Activated CD4-positive, alpha-beta memory T cell treated with anti-CD3 and anti-CD28 coated beads, Interleukin-2, amount 10 ng/mL, durations not matched to agents 7 days and 5 days (primary cell): ENCODE measurements around the gene CREG2. TPM values are rescaled to one million over a fixed set of nuclear protein-coding genes. Genes with fewer than 3 reads are reported as not detected.

Experiments
- CTCF ChIA-PET: fragments of 350-600 bp; sonication (Branson Sonifier 250); formaldehyde crosslinking; loops from one replicate; lab custom pipeline; 2021; ENCODE audit warnings: antibody characterized with exemption, inconsistent platforms; lab: Charles Lee
- POLR2A ChIA-PET: fragments of 350-600 bp; sonication (Branson Sonifier 250); formaldehyde crosslinking; loops from one replicate; lab custom pipeline; 2021; ENCODE audit warnings: antibody characterized with exemption; lab: Charles Lee
- DNase-seq: peaks from one replicate; pipeline ENCODE4 v3.0.0-alpha.2; 2020
- H3K27ac Mint-ChIP-seq: one replicate; pipeline ENCODE4 v1.8.0; 2021; ENCODE audit warnings: mild to moderate bottlenecking, mixed read lengths
- H3K27me3 Mint-ChIP-seq: one replicate; pipeline ENCODE4 v1.8.0; 2021; ENCODE audit warnings: mixed read lengths
- H3K36me3 Mint-ChIP-seq: one replicate; pipeline ENCODE4 v1.8.0; 2021; ENCODE audit warnings: low read depth, mixed read lengths
- H3K4me1 Mint-ChIP-seq: one replicate; pipeline ENCODE4 v1.8.0; 2021; ENCODE audit warnings: mixed read lengths
- H3K4me3 Mint-ChIP-seq: one replicate; pipeline ENCODE4 v1.8.0; 2021; ENCODE audit warnings: mild to moderate bottlenecking, mixed read lengths
- H3K9me3 Mint-ChIP-seq: one replicate; pipeline ENCODE4 v1.8.0; 2021; ENCODE audit warnings: mixed read lengths
- total RNA-seq, 2 experiments: library from RNA; stranded (reverse); gene quantifications; one replicate each; pipeline ENCODE4 v1.2.3, GENCODE V29; 2021

The CREG2 gene
- total RNA-seq, 2 experiments from 2014 or later = 0.65 to 0.98 TPM

- H3K4me1 Mint-ChIP-seq = peaks cover 8% of the 10 kb centered on the region
- H3K27ac Mint-ChIP-seq = no peak overlapping the region
- ChIA-PET POLR2A (no interaction called here), CTCF (interaction anchor here (1.4 kb wide), 1 partner anchor 93 kb away, joined by 4 read pairs; the partner anchor contains the start of gene RNF149)
- peaks cover 16% of the 10 kb centered on the region for H3K27me3 Mint-ChIP-seq
- no peak for DNase-seq
- H3K4me3 Mint-ChIP-seq = no peak overlapping the region
- H3K36me3 Mint-ChIP-seq = no peaks in the 10 kb centered on the region
- H3K9me3 Mint-ChIP-seq = no peaks in the 10 kb centered on the region
Measured at GRCh38 chr2:101401906-101402305, 14.6 kb upstream of the CREG2 start.

- Mint-ChIP-seq H3K36me3 (no peaks in the 10 kb centered on the region), H3K9me3 (no peaks in the 10 kb centered on the region), H3K27me3 (peaks cover 17% of the 10 kb centered on the region), H3K4me3 (no peak overlapping the region), H3K27ac (no peak overlapping the region), H3K4me1 (peaks cover 9% of the 10 kb centered on the region)
- POLR2A ChIA-PET = no interaction called here
- CTCF ChIA-PET = interaction anchor here (1.4 kb wide), 1 partner anchor 92 kb away, joined by 4 read pairs; the partner anchor contains the start of gene RNF149
- no peak for DNase-seq
Measured at GRCh38 chr2:101401326-101401665, 14.0 kb upstream of the CREG2 start.

DNA sequence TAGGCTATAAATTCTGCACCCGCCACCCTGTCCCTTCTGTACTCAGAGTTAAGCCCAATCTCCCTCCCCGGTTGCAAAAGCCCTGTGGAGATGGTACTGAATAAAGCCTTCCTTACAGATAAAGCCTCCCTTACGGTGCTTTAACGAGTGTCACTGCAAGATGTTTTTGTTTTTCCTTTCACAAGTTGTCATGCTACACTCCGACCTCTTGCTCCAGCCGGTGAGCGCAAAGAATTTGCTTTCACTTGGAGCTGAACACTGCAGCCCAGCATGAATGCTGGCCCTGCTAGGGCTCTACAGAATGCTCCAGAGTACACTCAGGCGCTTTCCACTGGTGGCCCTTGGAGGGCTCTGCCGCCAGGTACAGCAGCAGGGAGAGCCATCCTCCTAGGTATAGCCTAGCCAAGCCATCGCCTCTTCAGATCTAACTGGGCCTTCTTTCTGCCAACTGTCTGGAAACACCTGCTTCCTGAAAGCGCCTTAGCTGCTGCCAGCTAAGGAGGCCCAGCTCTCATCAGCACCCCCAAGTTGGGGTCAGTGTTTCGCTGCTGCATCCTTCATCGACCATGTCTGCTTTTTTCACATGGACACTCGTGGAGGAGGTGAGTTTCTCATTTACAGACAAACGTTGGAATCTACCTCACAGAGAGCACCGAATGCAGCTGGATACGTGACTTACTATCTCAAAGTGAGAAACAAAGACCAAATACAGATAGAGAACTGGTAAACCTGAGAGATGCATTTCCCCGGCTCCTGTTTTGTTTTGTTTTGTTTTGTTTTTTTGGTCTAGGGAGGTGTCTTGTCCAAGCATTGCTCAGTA, 13.4 kb upstream of the CREG2 start:
- Mint-ChIP-seq H3K4me1 (peaks cover 13% of the 10 kb centered on the region), H3K27ac (no peak overlapping the region), H3K36me3 (no peaks in the 10 kb centered on the region), H3K9me3 (no peaks in the 10 kb centered on the region), H3K4me3 (no peak overlapping the region), H3K27me3 (peaks cover 22% of the 10 kb centered on the region)
- no peak for DNase-seq
- ChIA-PET CTCF (interaction anchor here (0.6 to 1.4 kb wide), 3 partner anchors 16 to 201 kb away, joined by 3 to 4 read pairs (median 3); partner anchors contain the start of gene RNF149), POLR2A (no interaction called here)

- H3K4me1 Mint-ChIP-seq = peaks cover 13% of the 10 kb centered on the region
- no peaks in the 10 kb centered on the region for H3K36me3 Mint-ChIP-seq
- DNase-seq = no peak
- H3K27ac Mint-ChIP-seq = no peak overlapping the region
- ChIA-PET CTCF (interaction anchor here (0.6 to 0.9 kb wide), 2 partner anchors 16 to 200 kb away, joined by 3 read pairs; no protein-coding TSS in a partner anchor), POLR2A (no interaction called here)
- no peaks in the 10 kb centered on the region for H3K9me3 Mint-ChIP-seq
- H3K4me3 Mint-ChIP-seq = no peak overlapping the region
- H3K27me3 Mint-ChIP-seq = peaks cover 22% of the 10 kb centered on the region
Measured at GRCh38 chr2:101400048-101400447, 12.7 kb upstream of the CREG2 start.

GRCh38 chr2:101399021-101399799, 11.9 kb upstream of the CREG2 start:
- no peak overlapping the region for H3K27ac Mint-ChIP-seq
- ChIA-PET POLR2A (no interaction called here), CTCF (interaction anchor here (1.2 to 2.6 kb wide), 4 partner anchors 11 to 57 kb away, joined by 4 to 10 read pairs (median 5); no protein-coding TSS in a partner anchor)
- no peaks in the 10 kb centered on the region for H3K36me3 Mint-ChIP-seq
- H3K27me3 Mint-ChIP-seq = peaks cover 23% of the 10 kb centered on the region
- peaks cover 13% of the 10 kb centered on the region for H3K4me1 Mint-ChIP-seq
- DNase-seq = no peak
- H3K9me3 Mint-ChIP-seq = no peaks in the 10 kb centered on the region
- no peak overlapping the region for H3K4me3 Mint-ChIP-seq

DNA sequence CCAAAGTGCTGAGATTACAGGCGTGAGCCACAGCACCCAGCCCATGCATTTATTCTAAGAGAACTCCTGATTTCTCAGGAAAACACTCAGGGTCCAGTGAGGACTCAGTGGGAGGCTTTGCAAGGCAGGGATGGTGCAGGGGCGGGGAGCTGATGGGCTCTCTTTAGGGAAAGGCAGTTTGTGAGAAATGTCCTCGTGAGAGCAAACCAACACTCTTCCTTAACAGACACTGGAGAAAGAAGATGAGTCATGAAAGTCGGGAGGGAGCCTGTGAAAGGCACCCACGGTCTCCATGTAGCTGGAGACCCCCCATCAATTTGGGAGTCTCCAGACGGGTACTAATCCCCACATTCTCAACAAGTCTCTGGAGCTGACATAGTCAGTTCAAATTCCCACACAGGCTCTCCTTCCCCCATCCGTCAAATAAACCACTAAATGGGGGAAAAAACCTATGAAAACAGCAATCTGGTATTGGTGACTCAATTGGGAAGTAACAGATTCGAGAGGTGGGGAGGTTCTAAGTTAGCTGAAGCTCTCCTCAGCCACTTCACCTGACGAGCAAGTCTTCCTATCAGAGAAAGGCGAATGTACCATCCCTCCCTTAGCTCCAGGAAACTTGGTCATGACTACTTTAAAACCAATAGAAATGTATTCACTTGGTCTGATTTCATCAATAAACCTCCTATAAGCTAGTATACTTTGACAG, 11.0 kb upstream of the CREG2 start:
- H3K4me3 Mint-ChIP-seq = no peak overlapping the region
- DNase-seq = no peak
- H3K9me3 Mint-ChIP-seq = no peaks in the 10 kb centered on the region
- H3K4me1 Mint-ChIP-seq = peaks cover 13% of the 10 kb centered on the region
- CTCF ChIA-PET = interaction anchor here (1.0 to 2.6 kb wide), 6 partner anchors 10 to 319 kb away, joined by 3 to 10 read pairs (median 4); no protein-coding TSS in a partner anchor
- H3K27me3 Mint-ChIP-seq = peaks cover 28% of the 10 kb centered on the region
- H3K36me3 Mint-ChIP-seq = no peaks in the 10 kb centered on the region
- no peak overlapping the region for H3K27ac Mint-ChIP-seq
- POLR2A ChIA-PET = no interaction called here

DNA sequence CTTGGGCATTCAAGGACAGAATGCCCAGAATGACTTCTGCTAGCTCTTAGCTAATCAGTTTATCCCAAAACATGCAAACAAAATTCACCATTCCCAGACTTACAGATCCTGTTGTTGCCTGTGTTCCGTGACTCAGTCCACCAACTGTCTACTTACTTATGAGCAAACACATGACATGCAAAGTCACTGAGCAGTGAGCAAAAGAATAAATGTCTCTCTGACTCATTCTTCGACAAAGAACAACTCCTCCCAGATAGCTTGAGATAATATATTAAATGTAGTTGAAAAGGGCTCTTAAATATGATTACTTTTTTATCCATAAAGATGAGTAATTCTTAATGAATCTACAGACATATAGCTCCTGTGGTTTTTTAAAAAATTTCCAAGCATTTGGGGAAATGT, 9.0 kb upstream of the CREG2 start:
- H3K9me3 Mint-ChIP-seq = no peaks in the 10 kb centered on the region
- ChIA-PET POLR2A (no interaction called here), CTCF (interaction anchor here (0.6 to 1.5 kb wide), 3 partner anchors 10 to 473 kb away, joined by 3 to 4 read pairs (median 3); no protein-coding TSS in a partner anchor)
- no peak overlapping the region for H3K27ac Mint-ChIP-seq
- peaks cover 30% of the 10 kb centered on the region for H3K27me3 Mint-ChIP-seq
- H3K4me3 Mint-ChIP-seq = no peak overlapping the region
- no peak for DNase-seq
- H3K36me3 Mint-ChIP-seq = no peaks in the 10 kb centered on the region
- peaks cover 13% of the 10 kb centered on the region for H3K4me1 Mint-ChIP-seq

GRCh38 chr2:101395545-101396315, 8.4 kb upstream of the CREG2 start:
- Mint-ChIP-seq H3K9me3 (no peaks in the 10 kb centered on the region), H3K27ac (no peak overlapping the region), H3K4me1 (peaks cover 13% of the 10 kb centered on the region), H3K27me3 (peaks cover 27% of the 10 kb centered on the region), H3K4me3 (no peak overlapping the region), H3K36me3 (no peaks in the 10 kb centered on the region)
- POLR2A ChIA-PET = interaction anchor here (1.2 kb wide), 1 partner anchor 87 kb away, joined by 5 read pairs; the partner anchor contains the start of gene RNF149
- no peak for DNase-seq
- CTCF ChIA-PET = interaction anchor here (1.0 to 1.5 kb wide), 2 partner anchors 10 to 54 kb away, joined by 3 to 4 read pairs; no protein-coding TSS in a partner anchor

- Mint-ChIP-seq H3K9me3 (no peaks in the 10 kb centered on the region), H3K27ac (no peak overlapping the region), H3K36me3 (no peaks in the 10 kb centered on the region), H3K27me3 (peaks cover 55% of the 10 kb centered on the region), H3K4me1 (peaks cover 11% of the 10 kb centered on the region), H3K4me3 (no peak overlapping the region)
- POLR2A ChIA-PET = interaction anchor here (1.2 to 3.9 kb wide), 4 partner anchors 31 to 135 kb away, joined by 3 to 15 read pairs (median 9); partner anchors contain the start of gene CNOT11
- no peak for DNase-seq
- CTCF ChIA-PET = interaction anchor here (0.7 to 6.5 kb wide), 12 partner anchors 9 to 340 kb away, joined by 3 to 70 read pairs (median 4); partner anchors contain the start of gene RNF149
Measured at GRCh38 chr2:101388232-101388631, 929 bp upstream of the CREG2 start.

DNA sequence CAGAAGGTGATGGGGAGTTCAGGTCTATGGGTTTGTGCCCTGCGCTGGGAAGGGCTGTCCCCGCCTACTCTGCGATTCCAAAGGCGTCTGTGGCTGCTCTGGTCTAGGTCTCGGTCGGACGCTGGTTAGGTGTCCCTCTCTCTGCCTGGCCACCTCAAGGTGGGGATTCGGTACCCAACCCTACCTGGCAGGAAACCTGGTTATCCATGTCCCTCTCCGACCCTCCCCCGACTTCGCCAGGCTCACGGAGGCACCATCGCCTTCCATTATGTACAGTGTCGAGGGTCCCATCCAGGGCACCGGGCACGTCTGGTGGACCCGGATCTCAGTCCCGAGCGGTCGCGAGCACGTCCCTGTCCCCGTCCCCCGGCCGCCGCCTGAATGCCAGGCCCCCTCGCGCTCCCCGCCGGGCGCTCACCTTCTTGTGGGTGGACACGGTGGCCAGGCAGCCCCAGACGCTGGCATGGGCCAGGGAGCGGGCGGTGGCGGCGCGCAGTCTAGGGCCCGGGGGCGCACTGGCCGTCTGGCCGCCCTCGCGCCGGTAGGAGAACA, 628 bp downstream of the CREG2 start:
- Mint-ChIP-seq H3K27ac (no peak overlapping the region), H3K4me1 (peaks cover 11% of the 10 kb centered on the region), H3K36me3 (no peaks in the 10 kb centered on the region), H3K9me3 (no peaks in the 10 kb centered on the region), H3K4me3 (peak overlapping the region; percentile 44), H3K27me3 (peaks cover 60% of the 10 kb centered on the region)
- ChIA-PET CTCF (interaction anchor here (0.6 to 6.5 kb wide), 17 partner anchors 9 to 341 kb away, joined by 3 to 70 read pairs (median 5); no protein-coding TSS in a partner anchor), POLR2A (interaction anchor here (0.6 to 3.9 kb wide), 10 partner anchors 8 to 134 kb away, joined by 3 to 15 read pairs (median 6); partner anchors contain the start of genes CNOT11 and RNF149)
- no peak for DNase-seq

DNA sequence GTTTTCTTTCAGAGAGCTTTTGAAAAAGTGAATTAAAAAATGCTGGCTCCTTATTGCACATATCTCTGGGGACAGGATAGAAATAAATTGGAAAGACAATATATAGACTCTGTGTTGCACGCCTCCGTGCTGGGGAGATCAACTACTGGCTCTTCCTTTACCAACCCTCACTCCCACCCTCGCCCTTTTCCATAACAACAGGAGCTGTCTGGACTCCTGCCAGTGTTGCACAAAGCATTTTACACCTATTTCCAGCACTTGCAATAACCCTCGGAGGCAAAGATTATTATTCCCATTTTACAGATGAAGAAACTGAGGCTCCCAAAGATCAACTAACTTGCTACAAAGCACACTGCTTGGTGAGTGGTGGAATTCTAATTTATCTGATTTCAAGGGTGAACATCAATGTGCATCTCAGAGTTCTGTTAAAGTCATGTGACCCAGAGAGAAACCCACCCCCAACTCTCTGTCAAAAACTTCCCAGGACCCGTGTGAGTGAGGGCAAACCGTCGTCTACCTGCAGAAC, 4.2 kb downstream of the CREG2 start:
- Mint-ChIP-seq H3K27ac (no peak overlapping the region), H3K36me3 (no peaks in the 10 kb centered on the region), H3K4me1 (peaks cover 10% of the 10 kb centered on the region), H3K9me3 (no peaks in the 10 kb centered on the region), H3K4me3 (no peak overlapping the region), H3K27me3 (peaks cover 48% of the 10 kb centered on the region)
- ChIA-PET CTCF (interaction anchor here (6.5 kb wide), 2 partner anchors 20 to 34 kb away, joined by 60 to 70 read pairs; no protein-coding TSS in a partner anchor), POLR2A (no interaction called here)
- DNase-seq = no peak
